HepG2 (cell line): Measurements from ENCODE around the gene EPS8. TPM values are rescaled to one million over a fixed set of nuclear protein-coding genes. Genes with fewer than 3 reads are reported as not detected.

Experiments used
- BCL6 ChIP-seq: IDR thresholded peaks from 2 replicates; pipeline ENCODE4 v1.6.1; 2016; ENCODE audit warnings: missing genetic modification reagents, missing compliant biosample characterization
- ELF4 ChIP-seq: sonication (generic); formaldehyde crosslinking; IDR thresholded peaks from 2 replicates; pipeline ENCODE4 v1.5.0; 2020; ENCODE audit warnings: missing genetic modification reagents, mild to moderate bottlenecking, moderate library complexity, borderline replicate concordance
- ETV5 ChIP-seq: IDR thresholded peaks from 2 replicates; pipeline ENCODE4 v1.6.1; 2018; ENCODE audit warnings: missing biosample characterization, missing genetic modification reagents, inconsistent platforms, borderline replicate concordance
- HDAC2 ChIP-seq: sonication (generic); formaldehyde crosslinking; IDR thresholded peaks from 2 replicates; pipeline ENCODE4 v1.4.0; 2020; ENCODE audit warnings: missing genetic modification reagents
- HNRNPUL1 ChIP-seq: fragments of 200-400 bp; formaldehyde crosslinking; IDR thresholded peaks from 2 replicates; pipeline ENCODE4 v1.6.1; 2017; ENCODE audit warnings: low read depth, mild to moderate bottlenecking, low read length, moderate library complexity
- IKZF4 ChIP-seq: sonication (generic); formaldehyde crosslinking; IDR thresholded peaks from 2 replicates; pipeline ENCODE4 v1.5.1; 2020; ENCODE audit warnings: borderline replicate concordance, mild to moderate bottlenecking, low read depth, missing genetic modification reagents; ENCODE audit errors: not compliant biosample characterization
- KDM6A ChIP-seq: IDR thresholded peaks from 2 replicates; pipeline ENCODE4 v1.6.1; 2016; ENCODE audit warnings: low read depth
- MAF1 ChIP-seq: sonication (generic); formaldehyde crosslinking; IDR thresholded peaks from 2 replicates; pipeline ENCODE4 v1.5.0; 2020; ENCODE audit warnings: missing genetic modification reagents, borderline replicate concordance
- MIER2 ChIP-seq: IDR thresholded peaks from 2 replicates; pipeline ENCODE4 v1.6.1; 2016; ENCODE audit warnings: missing biosample characterization, missing genetic modification reagents
- MIER3 ChIP-seq: IDR thresholded peaks from 2 replicates; pipeline ENCODE4 v1.6.1; 2016; ENCODE audit warnings: missing compliant biosample characterization, borderline replicate concordance
- POGZ ChIP-seq: sonication (generic); formaldehyde crosslinking; IDR thresholded peaks from 2 replicates; pipeline ENCODE4 v1.4.0; 2020; ENCODE audit warnings: mild to moderate bottlenecking, missing genetic modification reagents
- RFXANK ChIP-seq: IDR thresholded peaks from 2 replicates; pipeline ENCODE4 v1.6.1; 2016
- SALL1 ChIP-seq: sonication (generic); formaldehyde crosslinking; IDR thresholded peaks from 2 replicates; pipeline ENCODE4 v1.8.0; 2022; ENCODE audit warnings: mild to moderate bottlenecking, missing genetic modification reagents
- SOX5 ChIP-seq: IDR thresholded peaks from 2 replicates; pipeline ENCODE4 v1.6.1; 2016; ENCODE audit warnings: borderline replicate concordance
- YEATS4 ChIP-seq: sonication (generic); formaldehyde crosslinking; IDR thresholded peaks from 2 replicates; pipeline ENCODE4 v1.4.0; 2020; ENCODE audit warnings: missing genetic modification reagents, borderline replicate concordance
- ZSCAN21 ChIP-seq: sonication (generic); formaldehyde crosslinking; IDR thresholded peaks from 2 replicates; pipeline ENCODE4 v1.8.0; 2022; ENCODE audit warnings: mild to moderate bottlenecking, missing genetic modification reagents, moderate library complexity, borderline replicate concordance
- polyA plus RNA-seq, 8 experiments: library from polyadenylated mRNA; depleted of rRNA in 3 of 8; stranded (reverse) in 7 of 8; unstranded in 1 of 8; fragments of >200 nt; fragmentation: Illumina TruSeq in 4 of 8; extraction: Trizol in 4 of 8; gene quantifications; 2 replicates each; pipeline versions ENCODE4 v1.2.1 to v1.2.3, GENCODE V29; 2011 to 2016; ENCODE audit warnings: low read depth in 4 of 8, missing spikeins in 1 of 8, mixed read lengths in 1 of 8; ENCODE audit not compliant: insufficient read depth in 1 of 8
- total RNA-seq, 5 experiments: library from RNA; depleted of rRNA; stranded (reverse); fragments of >200 nt; fragmentation: Illumina TruSeq; extraction: Trizol; gene quantifications; 2 replicates each; pipeline ENCODE4 v1.2.3, GENCODE V29; 2016; ENCODE audit warnings: low read depth in 1 of 5
- TF ChIP-seq, protein P1 (sequence below): IDR thresholded peaks from 2 replicates; pipeline ENCODE4 v1.6.1; 2016; ENCODE audit warnings: missing genetic modification reagents, missing compliant biosample characterization
- TF ChIP-seq, protein P2 (sequence below): IDR thresholded peaks from 2 replicates; pipeline ENCODE4 v1.6.1; 2012; ENCODE audit warnings: low read length, improper control_type of control experiment
- TF ChIP-seq, protein P3 (sequence below): fragments of 450-650 bp; IDR thresholded peaks from 2 replicates; pipeline ENCODE4 v1.6.1; 2017
- TF ChIP-seq, protein P4 (sequence below), 2 experiments: sonication (generic) in 1 of 2; formaldehyde crosslinking in 1 of 2; IDR thresholded peaks; 2 replicates each; pipeline versions ENCODE4 v1.4.0 to v1.6.1; 2018 to 2020; ENCODE audit warnings: missing genetic modification reagents in 2 of 2, borderline replicate concordance in 1 of 2, low read depth in 1 of 2, mild to moderate bottlenecking in 1 of 2, missing biosample characterization in 1 of 2

EPS8 gene
- total and polyA plus RNA-seq, 2 of the 13 experiments (the other 11 are each of a cell fraction or from before 2014, with no cell fraction given), result 37.1 to 43.4 TPM

DNA sequence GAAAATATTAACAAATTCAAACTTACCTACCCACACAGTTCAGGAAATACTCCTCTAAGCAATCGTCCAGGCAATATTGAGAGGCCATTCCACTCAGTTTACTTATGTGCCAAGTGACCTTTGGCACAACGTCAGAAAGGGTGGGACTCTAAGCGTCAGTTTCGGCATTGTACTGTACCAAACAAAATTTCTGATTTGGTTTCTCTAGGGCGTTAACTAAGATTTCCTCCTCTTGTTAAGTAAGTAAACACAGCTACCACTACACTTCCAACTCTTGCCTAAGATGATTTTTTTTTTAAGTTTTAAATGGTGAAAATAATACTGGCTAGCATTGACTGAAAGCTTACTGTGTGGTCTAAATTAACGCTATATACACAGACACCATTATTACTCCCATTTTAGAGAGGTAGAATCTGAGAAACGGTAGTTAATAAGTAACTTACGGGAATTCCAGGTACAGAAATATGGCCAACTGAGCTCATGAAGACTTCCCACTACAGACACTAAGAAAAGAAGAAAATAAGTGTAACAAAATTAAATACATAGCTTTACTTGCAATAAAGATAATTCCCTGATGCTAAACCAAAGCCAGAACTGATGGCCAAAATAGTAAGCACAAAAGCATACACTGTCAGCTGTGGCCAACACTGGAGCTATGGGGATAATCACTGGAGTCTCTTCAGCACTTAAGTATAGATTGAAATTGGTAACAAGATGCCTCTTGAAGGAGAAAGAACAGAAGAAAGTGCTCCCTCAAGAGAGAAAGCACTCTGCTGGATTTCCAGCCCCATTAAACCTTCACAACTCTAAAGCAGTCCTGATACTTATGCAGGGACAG, 76.1 kb downstream of the EPS8 start (continued):
- peak; percentile 37; the same call in 1 of the 2 replicates for TF ChIP-seq MIER3
- TF ChIP-seq, protein P1, sequence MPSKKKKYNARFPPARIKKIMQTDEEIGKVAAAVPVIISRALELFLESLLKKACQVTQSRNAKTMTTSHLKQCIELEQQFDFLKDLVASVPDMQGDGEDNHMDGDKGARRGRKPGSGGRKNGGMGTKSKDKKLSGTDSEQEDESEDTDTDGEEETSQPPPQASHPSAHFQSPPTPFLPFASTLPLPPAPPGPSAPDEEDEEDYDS (CRISPR knock-in tag), result peak; percentile 73
- TF ChIP-seq ETV5, result peak; percentile 43; the same call in 1 of the 2 replicates
- TF ChIP-seq, protein P2, sequence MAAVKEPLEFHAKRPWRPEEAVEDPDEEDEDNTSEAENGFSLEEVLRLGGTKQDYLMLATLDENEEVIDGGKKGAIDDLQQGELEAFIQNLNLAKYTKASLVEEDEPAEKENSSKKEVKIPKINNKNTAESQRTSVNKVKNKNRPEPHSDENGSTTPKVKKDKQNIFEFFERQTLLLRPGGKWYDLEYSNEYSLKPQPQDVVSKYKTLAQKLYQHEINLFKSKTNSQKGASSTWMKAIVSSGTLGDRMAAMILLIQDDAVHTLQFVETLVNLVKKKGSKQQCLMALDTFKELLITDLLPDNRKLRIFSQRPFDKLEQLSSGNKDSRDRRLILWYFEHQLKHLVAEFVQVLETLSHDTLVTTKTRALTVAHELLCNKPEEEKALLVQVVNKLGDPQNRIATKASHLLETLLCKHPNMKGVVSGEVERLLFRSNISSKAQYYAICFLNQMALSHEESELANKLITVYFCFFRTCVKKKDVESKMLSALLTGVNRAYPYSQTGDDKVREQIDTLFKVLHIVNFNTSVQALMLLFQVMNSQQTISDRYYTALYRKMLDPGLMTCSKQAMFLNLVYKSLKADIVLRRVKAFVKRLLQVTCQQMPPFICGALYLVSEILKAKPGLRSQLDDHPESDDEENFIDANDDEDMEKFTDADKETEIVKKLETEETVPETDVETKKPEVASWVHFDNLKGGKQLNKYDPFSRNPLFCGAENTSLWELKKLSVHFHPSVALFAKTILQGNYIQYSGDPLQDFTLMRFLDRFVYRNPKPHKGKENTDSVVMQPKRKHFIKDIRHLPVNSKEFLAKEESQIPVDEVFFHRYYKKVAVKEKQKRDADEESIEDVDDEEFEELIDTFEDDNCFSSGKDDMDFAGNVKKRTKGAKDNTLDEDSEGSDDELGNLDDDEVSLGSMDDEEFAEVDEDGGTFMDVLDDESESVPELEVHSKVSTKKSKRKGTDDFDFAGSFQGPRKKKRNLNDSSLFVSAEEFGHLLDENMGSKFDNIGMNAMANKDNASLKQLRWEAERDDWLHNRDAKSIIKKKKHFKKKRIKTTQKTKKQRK, result no peak
- peak; percentile 10; the same call in 1 of the 2 replicates for TF ChIP-seq SALL1 (CRISPR knock-in tag)
- TF ChIP-seq, protein P3, sequence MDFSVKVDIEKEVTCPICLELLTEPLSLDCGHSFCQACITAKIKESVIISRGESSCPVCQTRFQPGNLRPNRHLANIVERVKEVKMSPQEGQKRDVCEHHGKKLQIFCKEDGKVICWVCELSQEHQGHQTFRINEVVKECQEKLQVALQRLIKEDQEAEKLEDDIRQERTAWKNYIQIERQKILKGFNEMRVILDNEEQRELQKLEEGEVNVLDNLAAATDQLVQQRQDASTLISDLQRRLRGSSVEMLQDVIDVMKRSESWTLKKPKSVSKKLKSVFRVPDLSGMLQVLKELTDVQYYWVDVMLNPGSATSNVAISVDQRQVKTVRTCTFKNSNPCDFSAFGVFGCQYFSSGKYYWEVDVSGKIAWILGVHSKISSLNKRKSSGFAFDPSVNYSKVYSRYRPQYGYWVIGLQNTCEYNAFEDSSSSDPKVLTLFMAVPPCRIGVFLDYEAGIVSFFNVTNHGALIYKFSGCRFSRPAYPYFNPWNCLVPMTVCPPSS, result no peak
- TF ChIP-seq RFXANK (CRISPR knock-in tag), result no peak
- peak; percentile 76 for TF ChIP-seq KDM6A
- peak; percentile 26; the same call in 1 of the 2 replicates for TF ChIP-seq BCL6 (CRISPR knock-in tag)
- TF ChIP-seq, protein P4, sequence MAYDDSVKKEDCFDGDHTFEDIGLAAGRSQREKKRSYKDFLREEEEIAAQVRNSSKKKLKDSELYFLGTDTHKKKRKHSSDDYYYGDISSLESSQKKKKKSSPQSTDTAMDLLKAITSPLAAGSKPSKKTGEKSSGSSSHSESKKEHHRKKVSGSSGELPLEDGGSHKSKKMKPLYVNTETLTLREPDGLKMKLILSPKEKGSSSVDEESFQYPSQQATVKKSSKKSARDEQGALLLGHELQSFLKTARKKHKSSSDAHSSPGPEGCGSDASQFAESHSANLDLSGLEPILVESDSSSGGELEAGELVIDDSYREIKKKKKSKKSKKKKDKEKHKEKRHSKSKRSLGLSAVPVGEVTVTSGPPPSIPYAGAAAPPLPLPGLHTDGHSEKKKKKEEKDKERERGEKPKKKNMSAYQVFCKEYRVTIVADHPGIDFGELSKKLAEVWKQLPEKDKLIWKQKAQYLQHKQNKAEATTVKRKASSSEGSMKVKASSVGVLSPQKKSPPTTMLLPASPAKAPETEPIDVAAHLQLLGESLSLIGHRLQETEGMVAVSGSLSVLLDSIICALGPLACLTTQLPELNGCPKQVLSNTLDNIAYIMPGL (CRISPR knock-in tag; IDR thresholded peaks at IDR 0.05; ENCODE audit: borderline replicate concordance in 1 of 2, low read depth in 1 of 2), result peak in 1 of 2 experiments; percentile 42; a peak in 1 of 4 replicates
- no peak for TF ChIP-seq ZSCAN21 (CRISPR knock-in tag)
- TF ChIP-seq YEATS4 (CRISPR knock-in tag), result peak; percentile 53; the same call in 1 of the 2 replicates
- TF ChIP-seq SOX5 (CRISPR knock-in tag), result peak; percentile 39; the same call in 1 of the 2 replicates
- TF ChIP-seq HNRNPUL1, result peak; percentile 91
- no peak for TF ChIP-seq ELF4 (CRISPR knock-in tag)
- no peak for TF ChIP-seq MAF1 (CRISPR knock-in tag)
- peak; percentile 83 for TF ChIP-seq HDAC2 (CRISPR knock-in tag)
- TF ChIP-seq POGZ, result peak; percentile 86
- no peak for TF ChIP-seq IKZF4 (CRISPR knock-in tag)
- 0 out of 2 replicates have a peak, but pooled peaks have one; percentile 31 for TF ChIP-seq MIER2 (CRISPR knock-in tag)
